Measurements from ENCODE around the gene DTNBP1.

DTNBP1 gene

DNA sequence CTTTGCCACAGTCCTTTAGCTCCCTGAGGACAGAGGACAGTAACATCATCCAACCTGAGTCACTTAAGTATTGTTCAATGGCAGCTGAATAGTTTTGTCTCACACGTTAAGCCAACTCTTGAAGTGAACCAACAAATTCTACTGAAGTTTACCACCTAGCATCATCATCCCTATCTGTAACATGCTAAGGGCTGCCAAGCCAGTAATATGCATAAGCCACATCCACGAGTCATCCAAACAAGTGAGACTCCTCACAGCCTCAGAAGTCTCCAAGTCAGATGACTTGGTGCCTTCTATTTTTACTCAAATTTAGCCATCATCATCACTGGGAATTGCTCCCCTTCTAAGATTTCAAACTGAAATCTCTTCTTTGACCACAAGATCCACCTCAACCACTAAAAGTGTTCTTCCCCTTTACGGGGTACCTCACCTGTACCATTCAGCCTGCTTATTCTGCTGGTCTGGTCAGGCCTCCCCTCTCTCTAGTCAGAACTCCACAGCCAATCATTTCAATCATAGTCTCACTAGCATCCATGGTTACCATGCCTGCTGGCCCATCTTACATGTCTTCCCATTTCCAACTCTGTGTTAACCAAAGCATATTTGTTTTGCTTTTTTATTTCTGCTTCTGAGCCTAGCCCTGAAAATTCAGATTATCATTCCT is 73.7 kb downstream of the DTNBP1 start:
- Histone ChIP-seq H3K9me3 (ENCODE audit: control insufficient read depth, insufficient read depth, low read depth, low read length) (no peaks in the 10 kb centered on the region), H3K4me3 (ENCODE audit: low read depth, low read length) (no peak overlapping the region), H3K36me3 (ENCODE audit: control insufficient read depth, insufficient read depth, low read length) (no peaks in the 10 kb centered on the region), H3K4me1 (ENCODE audit: control insufficient read depth, insufficient read depth, low read length) (peaks cover 9% of the 10 kb centered on the region; the same call in 1 of the 2 replicates), H3K27ac (ENCODE audit: low read depth, low read length) (no peak overlapping the region), H3K27me3 (ENCODE audit: control insufficient read depth, insufficient read depth, low read length) (no peaks in the 10 kb centered on the region), H3K9ac (ENCODE audit: low read length) (no peak overlapping the region)

DNA sequence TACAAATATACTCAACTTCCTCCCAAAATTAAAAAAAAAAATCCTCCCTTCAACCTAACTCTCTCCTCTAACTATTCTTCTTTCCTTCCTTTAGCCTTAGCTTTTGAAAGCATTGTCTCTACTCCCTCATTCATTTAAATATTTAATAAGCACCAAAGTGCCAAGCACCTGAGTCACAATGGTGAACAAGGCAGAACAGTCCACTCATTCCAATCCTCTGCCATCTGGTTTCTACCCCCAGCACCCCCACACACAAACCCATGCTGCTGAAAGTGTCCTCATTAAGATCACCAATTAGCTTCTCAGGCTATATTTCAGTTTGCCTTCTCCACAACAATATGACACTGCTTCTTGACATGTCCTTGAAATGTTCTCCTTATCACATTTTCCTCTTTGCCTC is 76.3 kb downstream of the DTNBP1 start:
- no peaks in the 10 kb centered on the region for H3K27me3 ChIP-seq (ENCODE audit: control insufficient read depth, insufficient read depth, low read length)
- H3K9me3 ChIP-seq (ENCODE audit: control insufficient read depth, insufficient read depth, low read depth, low read length) = no peaks in the 10 kb centered on the region
- no peaks in the 10 kb centered on the region for H3K36me3 ChIP-seq (ENCODE audit: control insufficient read depth, insufficient read depth, low read length)
- H3K4me3 ChIP-seq (ENCODE audit: low read depth, low read length) = no peak overlapping the region
- H3K9ac ChIP-seq (ENCODE audit: low read length) = no peak overlapping the region
- H3K27ac ChIP-seq (ENCODE audit: low read depth, low read length) = no peak overlapping the region
- H3K4me1 ChIP-seq (ENCODE audit: control insufficient read depth, insufficient read depth, low read length) = peaks cover 9% of the 10 kb centered on the region; the same call in 1 of the 2 replicates

DNA sequence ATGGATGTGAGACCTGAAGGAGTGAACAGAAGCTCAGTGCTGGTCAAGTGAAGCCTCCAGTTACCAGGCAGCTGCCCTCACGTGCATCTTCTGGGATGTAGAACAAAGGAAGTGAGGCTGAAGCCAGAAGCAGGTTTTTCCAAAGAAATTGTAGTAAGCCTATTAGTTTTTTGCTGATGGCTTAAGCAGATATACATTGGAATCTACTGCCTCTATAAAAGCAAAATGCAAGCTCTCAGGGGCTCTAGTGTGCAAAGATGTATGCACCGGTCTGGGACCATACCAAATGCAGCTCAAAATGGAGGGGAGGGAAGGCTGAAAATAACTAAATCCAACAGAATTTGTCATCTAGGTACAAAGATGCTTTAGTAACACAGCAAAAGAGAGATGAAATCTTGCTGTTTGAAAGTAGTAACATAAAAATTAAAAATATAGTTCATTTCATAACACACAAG is 77.0 kb downstream of the DTNBP1 start:
- H3K4me1 ChIP-seq (ENCODE audit: control insufficient read depth, insufficient read depth, low read length) = peaks cover 9% of the 10 kb centered on the region; the same call in 1 of the 2 replicates
- no peak overlapping the region for H3K9ac ChIP-seq (ENCODE audit: low read length)
- no peak overlapping the region for H3K4me3 ChIP-seq (ENCODE audit: low read depth, low read length)
- H3K9me3 ChIP-seq (ENCODE audit: control insufficient read depth, insufficient read depth, low read depth, low read length) = no peaks in the 10 kb centered on the region
- H3K27me3 ChIP-seq (ENCODE audit: control insufficient read depth, insufficient read depth, low read length) = no peaks in the 10 kb centered on the region
- H3K36me3 ChIP-seq (ENCODE audit: control insufficient read depth, insufficient read depth, low read length) = no peaks in the 10 kb centered on the region
- H3K27ac ChIP-seq (ENCODE audit: low read depth, low read length) = no peak overlapping the region

GRCh38 chr6:15582499-15582898 is 80.3 kb downstream of the DTNBP1 start:
- Histone ChIP-seq H3K9me3 (ENCODE audit: control insufficient read depth, insufficient read depth, low read depth, low read length) (no peaks in the 10 kb centered on the region), H3K36me3 (ENCODE audit: control insufficient read depth, insufficient read depth, low read length) (no peaks in the 10 kb centered on the region), H3K4me3 (ENCODE audit: low read depth, low read length) (no peak overlapping the region), H3K27ac (ENCODE audit: low read depth, low read length) (no peak overlapping the region), H3K27me3 (ENCODE audit: control insufficient read depth, insufficient read depth, low read length) (no peaks in the 10 kb centered on the region), H3K4me1 (ENCODE audit: control insufficient read depth, insufficient read depth, low read length) (peaks cover 17% of the 10 kb centered on the region), H3K9ac (ENCODE audit: low read length) (no peak overlapping the region)

- no peaks in the 10 kb centered on the region for H3K9me3 ChIP-seq (ENCODE audit: control insufficient read depth, insufficient read depth, low read depth, low read length)
Measured at GRCh38 chr6:15581751-15582150, 81.1 kb downstream of the DTNBP1 start.

DNA sequence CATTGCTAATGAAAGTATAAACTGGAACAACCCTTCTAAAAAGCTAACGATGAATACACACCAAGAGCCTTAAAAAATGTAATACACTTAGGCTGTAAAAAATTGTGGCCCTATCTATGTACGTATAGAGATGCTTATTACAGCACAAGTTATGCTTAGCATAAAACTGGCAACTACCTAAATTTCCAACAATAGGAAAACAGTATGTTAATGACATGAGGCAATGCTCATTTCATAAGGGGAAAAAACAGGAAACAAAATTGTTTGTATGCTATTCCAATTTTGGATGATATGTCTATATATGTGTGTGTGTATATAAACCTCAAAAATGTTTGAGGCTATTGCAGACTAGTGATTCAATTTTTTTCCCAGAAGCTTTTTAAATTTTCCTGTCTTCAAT is 82.5 kb downstream of the DTNBP1 start:
- peaks cover 13% of the 10 kb centered on the region for H3K4me1 ChIP-seq (ENCODE audit: control insufficient read depth, insufficient read depth, low read length)
- H3K4me3 ChIP-seq (ENCODE audit: low read depth, low read length) = no peak overlapping the region
- H3K27ac ChIP-seq (ENCODE audit: low read depth, low read length) = no peak overlapping the region
- no peaks in the 10 kb centered on the region for H3K36me3 ChIP-seq (ENCODE audit: control insufficient read depth, insufficient read depth, low read length)
- no peaks in the 10 kb centered on the region for H3K9me3 ChIP-seq (ENCODE audit: control insufficient read depth, insufficient read depth, low read depth, low read length)
- no peak overlapping the region for H3K9ac ChIP-seq (ENCODE audit: low read length)
- H3K27me3 ChIP-seq (ENCODE audit: control insufficient read depth, insufficient read depth, low read length) = no peaks in the 10 kb centered on the region

More at GRCh38 chr6:15581751-15582150, 81.1 kb downstream of the DTNBP1 start:
- H3K4me3 ChIP-seq (ENCODE audit: low read depth, low read length) = no peak overlapping the region
- H3K27me3 ChIP-seq (ENCODE audit: control insufficient read depth, insufficient read depth, low read length) = no peaks in the 10 kb centered on the region
- peaks cover 21% of the 10 kb centered on the region for H3K4me1 ChIP-seq (ENCODE audit: control insufficient read depth, insufficient read depth, low read length)
- no peak overlapping the region for H3K9ac ChIP-seq (ENCODE audit: low read length)
- no peaks in the 10 kb centered on the region for H3K36me3 ChIP-seq (ENCODE audit: control insufficient read depth, insufficient read depth, low read length)
- no peak overlapping the region for H3K27ac ChIP-seq (ENCODE audit: low read depth, low read length)

DNA sequence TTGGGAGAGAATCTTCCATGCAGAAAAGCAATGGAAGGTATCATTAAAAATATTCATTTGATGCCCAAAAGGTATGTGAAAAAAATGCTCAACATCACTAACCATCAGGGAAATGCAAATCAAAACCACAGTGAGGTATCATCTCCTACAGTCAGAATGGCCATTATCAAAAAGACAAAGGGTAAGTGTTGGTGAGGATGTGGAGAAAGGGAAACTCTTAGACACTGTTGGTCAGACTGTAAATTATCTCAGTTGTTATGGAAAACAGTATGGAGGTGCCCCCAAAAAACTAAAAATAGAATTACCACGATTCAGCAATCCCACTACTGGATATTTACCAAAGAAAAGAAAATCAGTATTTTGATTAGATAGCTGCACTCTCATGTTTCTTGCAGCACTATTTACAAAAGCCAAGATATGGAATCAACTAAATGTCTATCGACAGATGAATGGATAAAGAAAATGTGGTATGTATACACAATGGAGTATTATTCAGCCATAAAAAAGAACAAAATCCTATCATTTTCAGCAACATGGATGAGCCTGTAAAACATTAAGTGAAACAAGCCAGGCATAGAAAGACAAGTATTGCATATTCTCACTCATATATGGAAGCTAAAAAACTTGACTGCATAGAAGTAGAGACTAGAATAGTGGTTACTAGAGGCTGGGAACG is 84.0 kb downstream of the DTNBP1 start:
- no peak overlapping the region for H3K9ac ChIP-seq (ENCODE audit: low read length)
- no peaks in the 10 kb centered on the region for H3K27me3 ChIP-seq (ENCODE audit: control insufficient read depth, insufficient read depth, low read length)
- H3K27ac ChIP-seq (ENCODE audit: low read depth, low read length) = no peak overlapping the region
- H3K36me3 ChIP-seq (ENCODE audit: control insufficient read depth, insufficient read depth, low read length) = no peaks in the 10 kb centered on the region
- H3K4me1 ChIP-seq (ENCODE audit: control insufficient read depth, insufficient read depth, low read length) = peaks cover 19% of the 10 kb centered on the region
- no peak overlapping the region for H3K4me3 ChIP-seq (ENCODE audit: low read depth, low read length)
- no peaks in the 10 kb centered on the region for H3K9me3 ChIP-seq (ENCODE audit: control insufficient read depth, insufficient read depth, low read depth, low read length)

DNA sequence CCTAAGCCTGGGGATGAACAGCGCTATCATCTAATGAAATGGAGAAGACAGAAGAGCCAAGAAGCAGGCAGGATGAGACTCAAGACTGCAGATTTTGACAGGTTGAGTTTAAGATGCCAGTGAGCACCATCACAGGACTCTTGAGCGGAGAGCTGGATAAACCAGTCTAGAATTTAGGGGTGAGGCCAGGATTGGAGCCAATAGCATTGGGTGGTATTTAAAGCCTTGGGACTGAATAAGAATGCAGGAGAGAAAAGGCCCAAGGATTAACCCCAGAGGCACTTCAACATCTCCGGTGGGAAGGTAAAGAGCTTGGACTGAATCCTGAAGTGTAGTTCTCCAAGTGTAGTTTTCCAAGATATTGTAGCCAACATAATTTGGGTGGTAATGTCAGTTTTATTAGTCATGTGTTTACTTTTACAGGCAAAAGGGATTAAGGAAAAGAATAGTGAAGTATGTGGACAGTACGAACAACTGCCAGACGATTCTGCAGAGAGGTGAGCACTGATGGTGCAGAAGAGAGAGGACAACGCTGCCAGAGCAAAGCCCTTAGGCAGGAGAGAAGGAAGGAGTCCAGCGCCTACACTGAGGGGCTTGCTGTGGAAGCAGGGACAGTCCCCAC is 85.2 kb downstream of the DTNBP1 start:
- no peak overlapping the region for H3K9ac ChIP-seq (ENCODE audit: low read length)
- no peaks in the 10 kb centered on the region for H3K9me3 ChIP-seq (ENCODE audit: control insufficient read depth, insufficient read depth, low read depth, low read length)
- no peak overlapping the region for H3K4me3 ChIP-seq (ENCODE audit: low read depth, low read length)
- H3K27ac ChIP-seq (ENCODE audit: low read depth, low read length) = no peak overlapping the region
- no peaks in the 10 kb centered on the region for H3K27me3 ChIP-seq (ENCODE audit: control insufficient read depth, insufficient read depth, low read length)
- H3K4me1 ChIP-seq (ENCODE audit: control insufficient read depth, insufficient read depth, low read length) = peaks cover 22% of the 10 kb centered on the region
- no peaks in the 10 kb centered on the region for H3K36me3 ChIP-seq (ENCODE audit: control insufficient read depth, insufficient read depth, low read length)

GRCh38 chr6:15577106-15577505 is 85.7 kb downstream of the DTNBP1 start:
- no peaks in the 10 kb centered on the region for H3K36me3 ChIP-seq (ENCODE audit: control insufficient read depth, insufficient read depth, low read length)
- no peaks in the 10 kb centered on the region for H3K9me3 ChIP-seq (ENCODE audit: control insufficient read depth, insufficient read depth, low read depth, low read length)
- H3K4me3 ChIP-seq (ENCODE audit: low read depth, low read length) = no peak overlapping the region
- H3K4me1 ChIP-seq (ENCODE audit: control insufficient read depth, insufficient read depth, low read length) = peaks cover 22% of the 10 kb centered on the region
- H3K27me3 ChIP-seq (ENCODE audit: control insufficient read depth, insufficient read depth, low read length) = no peaks in the 10 kb centered on the region
- H3K27ac ChIP-seq (ENCODE audit: low read depth, low read length) = no peak overlapping the region
- no peak overlapping the region for H3K9ac ChIP-seq (ENCODE audit: low read length)

DNA sequence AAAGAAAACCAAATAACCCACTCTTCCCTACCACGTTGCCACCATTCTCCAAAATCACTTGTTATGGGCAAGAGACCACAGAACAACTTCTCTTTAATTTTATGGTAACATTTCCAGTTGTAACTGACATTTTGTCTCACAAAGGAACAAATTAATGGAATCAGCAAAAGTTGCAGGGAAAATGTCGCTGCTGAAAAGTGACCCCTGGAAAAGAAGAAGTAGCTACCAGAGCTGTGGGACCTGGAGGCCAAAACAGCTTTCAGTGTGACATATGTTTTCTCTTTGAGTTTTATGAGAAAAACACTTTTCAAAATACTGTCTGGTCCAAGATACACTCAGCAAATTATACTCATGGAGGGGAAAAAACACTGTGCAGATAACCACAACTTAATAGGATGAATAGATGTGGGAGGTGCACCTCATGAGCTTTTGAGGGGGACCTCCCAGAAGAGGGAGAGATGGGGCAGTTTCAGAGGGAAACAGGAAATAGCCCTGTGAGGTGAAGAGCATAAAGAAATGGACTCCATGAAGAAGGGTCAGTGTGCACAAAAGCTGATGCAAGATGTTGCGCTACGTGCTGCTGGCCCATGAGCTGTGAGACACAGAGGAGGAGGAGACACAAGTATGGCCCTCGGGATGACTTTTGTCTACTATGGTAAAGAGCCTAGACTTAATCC is 87.3 kb downstream of the DTNBP1 start:
- H3K9ac ChIP-seq (ENCODE audit: low read length) = no peak overlapping the region
- no peaks in the 10 kb centered on the region for H3K36me3 ChIP-seq (ENCODE audit: control insufficient read depth, insufficient read depth, low read length)
- no peak overlapping the region for H3K27ac ChIP-seq (ENCODE audit: low read depth, low read length)
- H3K4me1 ChIP-seq (ENCODE audit: control insufficient read depth, insufficient read depth, low read length) = peaks cover 22% of the 10 kb centered on the region
- H3K9me3 ChIP-seq (ENCODE audit: control insufficient read depth, insufficient read depth, low read depth, low read length) = no peaks in the 10 kb centered on the region
- H3K4me3 ChIP-seq (ENCODE audit: low read depth, low read length) = no peak overlapping the region
- H3K27me3 ChIP-seq (ENCODE audit: control insufficient read depth, insufficient read depth, low read length) = no peaks in the 10 kb centered on the region

DNA sequence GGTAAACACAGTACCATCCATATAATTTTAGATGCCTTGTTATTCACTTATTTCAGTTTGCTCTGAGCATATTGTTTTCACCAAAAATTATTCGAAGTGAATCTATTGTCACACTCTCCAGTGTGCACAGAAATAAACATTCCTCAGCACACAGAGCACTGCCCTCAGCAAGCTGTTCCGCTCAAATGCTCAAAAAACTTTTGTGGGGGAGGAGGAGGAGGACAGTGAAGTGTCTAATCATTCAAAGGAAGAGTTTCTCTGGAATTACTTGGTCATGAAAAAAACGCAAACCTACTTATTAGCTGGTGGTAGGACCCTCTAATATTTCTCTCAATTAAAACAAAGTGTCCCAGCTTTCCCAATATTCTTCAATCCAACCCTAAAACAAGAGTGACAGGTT is 88.3 kb downstream of the DTNBP1 start:
- Histone ChIP-seq H3K27me3 (ENCODE audit: control insufficient read depth, insufficient read depth, low read length) (no peaks in the 10 kb centered on the region), H3K27ac (ENCODE audit: low read depth, low read length) (no peak overlapping the region), H3K36me3 (ENCODE audit: control insufficient read depth, insufficient read depth, low read length) (no peaks in the 10 kb centered on the region), H3K9me3 (ENCODE audit: control insufficient read depth, insufficient read depth, low read depth, low read length) (no peaks in the 10 kb centered on the region), H3K4me1 (ENCODE audit: control insufficient read depth, insufficient read depth, low read length) (peaks cover 27% of the 10 kb centered on the region), H3K4me3 (ENCODE audit: low read depth, low read length) (no peak overlapping the region), H3K9ac (ENCODE audit: low read length) (no peak overlapping the region)
